Measurements from ENCODE around the gene ITGB4. TPM values are rescaled to one million over a fixed set of nuclear protein-coding genes. Genes with fewer than 3 reads are reported as not detected.
"Not testable (repeated sequence)": the region's sequence is repeated elsewhere in the genome, so short reads cannot be mapped to it uniquely, and the experiment has no call there.

The ITGB4 gene
- total RNA-seq, 1 donor = 0.09 TPM

DNA sequence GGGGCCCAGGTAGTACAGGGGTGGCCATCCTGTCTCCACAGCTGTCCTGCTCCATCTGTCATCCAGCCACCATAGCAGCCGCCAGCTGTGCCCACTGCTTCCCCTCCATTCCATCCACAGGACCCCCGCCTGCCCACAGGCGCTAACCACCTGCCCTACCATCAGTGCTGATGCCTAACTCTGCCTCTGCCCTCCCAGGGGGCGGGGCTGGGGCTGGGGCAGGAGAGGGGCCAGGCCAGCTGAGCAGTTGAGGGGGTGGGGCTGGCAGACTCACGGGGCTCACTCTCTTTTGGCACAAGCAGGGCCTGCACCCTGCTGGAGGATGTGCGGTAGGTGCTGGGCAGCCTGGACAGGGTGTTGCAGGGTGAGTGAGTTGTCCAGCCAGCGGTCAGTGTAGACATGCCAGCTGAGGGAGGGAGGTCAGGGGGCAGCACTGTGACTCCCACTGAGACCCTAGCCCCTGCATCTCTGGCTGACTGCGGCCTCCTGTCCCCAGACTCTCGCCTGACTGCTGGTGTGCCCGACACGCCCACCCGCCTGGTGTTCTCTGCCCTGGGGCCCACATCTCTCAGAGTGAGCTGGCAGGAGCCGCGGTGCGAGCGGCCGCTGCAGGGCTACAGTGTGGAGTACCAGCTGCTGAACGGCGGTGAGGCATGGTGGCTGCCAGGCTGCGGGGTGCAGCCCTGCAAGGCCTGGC lies 34.1 kb downstream of the ITGB4 start:
- no peak for DNase-seq (ENCODE audit: low read depth)
- H3K4me3 ChIP-seq (ENCODE audit: low read depth, low read length) = no peak overlapping the region
- TF ChIP-seq, protein P1, sequence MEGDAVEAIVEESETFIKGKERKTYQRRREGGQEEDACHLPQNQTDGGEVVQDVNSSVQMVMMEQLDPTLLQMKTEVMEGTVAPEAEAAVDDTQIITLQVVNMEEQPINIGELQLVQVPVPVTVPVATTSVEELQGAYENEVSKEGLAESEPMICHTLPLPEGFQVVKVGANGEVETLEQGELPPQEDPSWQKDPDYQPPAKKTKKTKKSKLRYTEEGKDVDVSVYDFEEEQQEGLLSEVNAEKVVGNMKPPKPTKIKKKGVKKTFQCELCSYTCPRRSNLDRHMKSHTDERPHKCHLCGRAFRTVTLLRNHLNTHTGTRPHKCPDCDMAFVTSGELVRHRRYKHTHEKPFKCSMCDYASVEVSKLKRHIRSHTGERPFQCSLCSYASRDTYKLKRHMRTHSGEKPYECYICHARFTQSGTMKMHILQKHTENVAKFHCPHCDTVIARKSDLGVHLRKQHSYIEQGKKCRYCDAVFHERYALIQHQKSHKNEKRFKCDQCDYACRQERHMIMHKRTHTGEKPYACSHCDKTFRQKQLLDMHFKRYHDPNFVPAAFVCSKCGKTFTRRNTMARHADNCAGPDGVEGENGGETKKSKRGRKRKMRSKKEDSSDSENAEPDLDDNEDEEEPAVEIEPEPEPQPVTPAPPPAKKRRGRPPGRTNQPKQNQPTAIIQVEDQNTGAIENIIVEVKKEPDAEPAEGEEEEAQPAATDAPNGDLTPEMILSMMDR (IDR thresholded peaks at IDR 0.05; ENCODE audit: insufficient read depth, low read length) = no peak

DNA sequence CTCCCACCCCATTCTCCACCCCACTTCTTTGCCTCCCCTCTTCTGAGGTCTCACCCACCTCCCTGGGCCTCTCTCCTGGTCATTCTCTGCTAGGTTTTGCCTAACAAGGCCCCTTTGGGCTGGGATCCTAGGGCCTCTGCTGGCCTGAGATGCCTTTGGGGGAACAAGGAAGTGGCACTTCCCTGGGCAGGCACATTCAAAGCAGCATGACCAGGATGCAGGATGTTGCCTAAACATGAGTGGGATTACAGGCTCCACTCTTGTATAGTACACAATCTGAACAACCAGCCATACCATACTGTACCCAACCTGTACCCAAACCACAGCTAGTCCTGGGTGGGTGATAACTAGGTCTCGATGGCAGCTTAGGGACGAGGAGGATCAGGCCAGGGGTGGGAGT lies 34.7 kb downstream of the ITGB4 start:
- no peak overlapping the region for H3K4me3 ChIP-seq (ENCODE audit: low read depth, low read length)
- DNase-seq (ENCODE audit: low read depth) = no peak
- TF ChIP-seq, protein P1 (IDR thresholded peaks at IDR 0.05; ENCODE audit: insufficient read depth, low read length) = no peak

DNA sequence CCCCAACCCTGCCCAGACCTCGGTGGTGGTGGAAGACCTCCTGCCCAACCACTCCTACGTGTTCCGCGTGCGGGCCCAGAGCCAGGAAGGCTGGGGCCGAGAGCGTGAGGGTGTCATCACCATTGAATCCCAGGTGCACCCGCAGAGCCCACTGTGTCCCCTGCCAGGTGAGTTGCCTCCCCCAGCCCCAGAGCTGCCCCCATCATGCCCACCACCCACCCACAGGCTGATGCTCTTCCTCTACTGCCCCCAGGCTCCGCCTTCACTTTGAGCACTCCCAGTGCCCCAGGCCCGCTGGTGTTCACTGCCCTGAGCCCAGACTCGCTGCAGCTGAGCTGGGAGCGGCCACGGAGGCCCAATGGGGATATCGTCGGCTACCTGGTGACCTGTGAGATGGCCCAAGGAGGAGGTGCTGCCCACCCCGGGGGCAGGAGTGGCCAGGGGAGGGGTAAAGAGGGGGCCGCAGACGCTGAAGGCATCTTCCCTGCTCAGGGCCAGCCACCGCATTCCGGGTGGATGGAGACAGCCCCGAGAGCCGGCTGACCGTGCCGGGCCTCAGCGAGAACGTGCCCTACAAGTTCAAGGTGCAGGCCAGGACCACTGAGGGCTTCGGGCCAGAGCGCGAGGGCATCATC lies 35.3 kb downstream of the ITGB4 start:
- no peak for DNase-seq (ENCODE audit: low read depth)
- H3K4me3 ChIP-seq (ENCODE audit: low read depth, low read length) = no peak overlapping the region
- TF ChIP-seq, protein P1 (IDR thresholded peaks at IDR 0.05; ENCODE audit: insufficient read depth, low read length) = no peak

DNA sequence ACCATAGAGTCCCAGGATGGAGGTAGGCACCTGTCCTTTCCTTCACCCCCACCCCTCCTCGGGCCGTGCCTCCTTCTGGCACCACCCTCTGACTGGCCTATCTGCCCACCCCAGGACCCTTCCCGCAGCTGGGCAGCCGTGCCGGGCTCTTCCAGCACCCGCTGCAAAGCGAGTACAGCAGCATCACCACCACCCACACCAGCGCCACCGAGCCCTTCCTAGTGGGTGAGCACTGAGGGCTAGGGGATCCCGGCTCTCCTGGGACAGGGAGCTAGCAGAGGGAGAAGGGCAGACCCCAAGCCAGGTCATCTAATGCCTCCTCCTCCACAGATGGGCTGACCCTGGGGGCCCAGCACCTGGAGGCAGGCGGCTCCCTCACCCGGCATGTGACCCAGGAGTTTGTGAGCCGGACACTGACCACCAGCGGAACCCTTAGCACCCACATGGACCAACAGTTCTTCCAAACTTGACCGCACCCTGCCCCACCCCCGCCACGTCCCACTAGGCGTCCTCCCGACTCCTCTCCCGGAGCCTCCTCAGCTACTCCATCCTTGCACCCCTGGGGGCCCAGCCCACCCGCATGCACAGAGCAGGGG lies 35.9 kb downstream of the ITGB4 start:
- no peak overlapping the region for H3K4me3 ChIP-seq (ENCODE audit: low read depth, low read length)
- no peak for DNase-seq (ENCODE audit: low read depth)
- TF ChIP-seq, protein P1 (IDR thresholded peaks at IDR 0.05; ENCODE audit: insufficient read depth, low read length) = no peak

DNA sequence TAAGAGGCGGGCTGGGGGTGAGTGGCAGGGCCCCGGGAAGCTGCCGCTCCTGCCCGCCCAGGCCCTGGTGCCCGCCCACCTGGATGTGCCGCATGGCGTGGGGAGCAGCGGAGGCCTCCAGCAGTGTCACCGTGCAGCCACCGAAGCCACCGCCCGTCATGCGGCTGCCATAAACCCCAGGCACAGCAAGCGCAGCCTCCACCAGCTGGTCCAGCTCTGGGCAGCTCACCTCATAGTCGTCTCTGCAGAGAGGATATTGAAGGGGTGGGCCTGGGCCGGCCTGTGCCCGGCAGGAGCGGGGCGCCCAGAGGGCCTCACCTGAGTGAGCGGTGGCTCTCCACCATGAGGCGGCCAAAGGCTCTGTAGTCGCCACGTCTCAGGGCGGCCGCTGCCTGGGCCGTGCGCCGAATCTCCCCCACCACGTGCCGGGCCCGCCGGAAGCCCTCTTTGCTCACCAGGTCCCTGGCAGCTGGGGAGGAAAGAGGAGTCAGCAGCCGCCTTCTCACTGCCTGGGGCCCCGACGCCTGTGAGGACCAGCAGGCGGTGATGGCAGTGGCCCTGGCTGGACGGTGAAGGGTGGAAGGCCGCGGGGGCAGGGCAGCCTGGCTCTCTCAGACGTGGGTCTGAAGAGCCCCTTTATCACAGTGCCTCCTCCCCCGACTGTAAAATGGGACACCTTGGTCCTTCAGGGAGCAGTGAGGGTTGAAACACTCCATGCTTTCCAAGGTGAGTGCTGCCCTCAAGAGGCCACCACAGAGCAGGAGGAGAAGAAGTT lies 37.1 kb downstream of the ITGB4 start:
- no peak for DNase-seq (ENCODE audit: low read depth)
- H3K4me3 ChIP-seq (ENCODE audit: low read depth, low read length) = no peak overlapping the region
- TF ChIP-seq, protein P1 (IDR thresholded peaks at IDR 0.05; ENCODE audit: insufficient read depth, low read length) = peak; percentile 23

DNA sequence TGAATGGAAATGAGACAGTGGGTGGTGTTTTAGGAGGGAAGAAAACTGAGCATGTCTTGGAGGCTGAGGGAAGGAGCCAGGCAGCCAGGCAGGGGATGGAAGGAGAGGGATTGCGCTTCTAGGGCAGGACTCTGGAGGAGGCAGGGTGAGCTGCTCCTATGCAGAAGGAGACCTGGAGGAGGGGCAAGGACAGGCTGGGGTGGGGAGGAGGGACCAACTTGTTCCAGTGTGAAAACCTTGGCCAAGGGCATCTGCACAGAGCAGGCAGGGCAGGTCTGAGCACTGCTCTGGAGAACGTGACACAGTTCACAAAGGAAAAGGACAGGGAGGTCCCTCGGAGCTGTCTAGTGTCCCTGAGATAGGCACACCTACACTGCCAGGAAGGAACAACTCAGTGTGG lies 38.2 kb downstream of the ITGB4 start:
- TF ChIP-seq, protein P1 (IDR thresholded peaks at IDR 0.05; ENCODE audit: insufficient read depth, low read length) = no peak
- no peak for DNase-seq (ENCODE audit: low read depth)
- H3K4me3 ChIP-seq (ENCODE audit: low read depth, low read length) = no peak overlapping the region

DNA sequence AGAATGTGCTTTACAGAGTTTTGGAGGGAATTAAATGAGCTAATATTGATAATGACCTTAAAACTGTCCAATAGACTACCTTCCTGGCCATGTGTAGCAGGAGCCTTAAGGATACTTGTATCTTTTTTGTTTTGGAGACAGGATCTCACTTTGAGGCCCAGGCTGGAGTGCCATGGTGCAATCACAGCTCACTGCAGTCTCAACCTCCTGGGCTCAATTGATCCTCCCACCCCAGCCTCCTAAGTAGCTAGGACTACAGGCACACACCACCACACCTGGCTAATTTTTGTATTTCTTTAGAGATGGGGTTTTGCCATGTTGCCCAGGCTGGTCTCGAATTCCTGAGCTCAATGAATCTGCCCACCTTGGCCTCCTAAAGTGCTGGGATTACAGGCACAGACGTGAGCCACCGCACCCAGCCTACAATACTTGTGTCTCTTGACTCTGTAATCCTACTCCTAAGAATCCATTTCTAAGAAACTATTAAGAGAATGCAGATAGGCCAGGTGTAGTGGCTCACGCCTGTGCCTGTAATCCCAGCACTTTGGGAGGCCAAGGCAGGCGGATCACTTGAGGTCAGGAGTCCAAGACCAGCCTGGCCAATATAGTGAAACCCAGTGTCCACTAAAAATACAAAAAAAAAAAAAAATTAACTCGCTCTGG lies 38.9 kb downstream of the ITGB4 start:
- not testable (repeated sequence) for H3K4me3 ChIP-seq (ENCODE audit: low read depth, low read length); DNase-seq (ENCODE audit: low read depth)

All from fibroblast of the aortic adventitia (primary cell).